Measurements from ENCODE around the gene PAGR1. TPM values are rescaled to one million over a fixed set of nuclear protein-coding genes. Genes with fewer than 3 reads are reported as not detected.

PAGR1 gene
- total and polyA plus RNA-seq, 2 of the 13 experiments (the other 11 are each of a cell fraction or from before 2014, with no cell fraction given), result 9.8 to 66.4 TPM

DNA sequence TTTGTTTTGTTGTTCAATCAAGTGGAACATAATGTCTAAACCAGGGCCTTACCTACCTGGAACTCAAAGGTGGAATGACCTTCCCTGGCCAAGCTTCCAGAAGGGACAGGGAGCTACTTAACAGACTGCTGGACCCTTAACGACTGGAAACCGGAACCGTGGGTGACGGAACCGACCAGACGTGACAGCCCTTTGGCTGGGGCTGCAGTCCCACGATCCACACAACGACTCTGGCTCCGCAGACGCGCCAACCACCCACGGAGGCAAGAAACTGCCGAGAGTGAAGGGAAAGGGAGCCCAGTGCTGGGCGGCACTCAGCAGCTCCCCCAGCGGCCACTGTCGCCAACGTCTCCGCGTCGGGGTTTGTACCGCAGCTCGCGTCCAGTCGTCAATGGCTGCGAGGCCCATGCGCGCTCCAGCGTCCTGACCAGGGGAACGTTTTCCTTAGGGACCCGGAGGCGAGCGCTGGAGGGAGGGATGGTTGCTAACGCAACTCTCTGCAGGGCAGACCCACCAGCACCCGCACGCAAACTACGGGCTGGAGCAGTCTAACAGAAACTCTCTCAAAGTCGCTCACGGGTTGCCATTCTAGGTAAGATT, 31.0 kb upstream of the PAGR1 start (continued):
- TF ChIP-seq, protein P1, sequence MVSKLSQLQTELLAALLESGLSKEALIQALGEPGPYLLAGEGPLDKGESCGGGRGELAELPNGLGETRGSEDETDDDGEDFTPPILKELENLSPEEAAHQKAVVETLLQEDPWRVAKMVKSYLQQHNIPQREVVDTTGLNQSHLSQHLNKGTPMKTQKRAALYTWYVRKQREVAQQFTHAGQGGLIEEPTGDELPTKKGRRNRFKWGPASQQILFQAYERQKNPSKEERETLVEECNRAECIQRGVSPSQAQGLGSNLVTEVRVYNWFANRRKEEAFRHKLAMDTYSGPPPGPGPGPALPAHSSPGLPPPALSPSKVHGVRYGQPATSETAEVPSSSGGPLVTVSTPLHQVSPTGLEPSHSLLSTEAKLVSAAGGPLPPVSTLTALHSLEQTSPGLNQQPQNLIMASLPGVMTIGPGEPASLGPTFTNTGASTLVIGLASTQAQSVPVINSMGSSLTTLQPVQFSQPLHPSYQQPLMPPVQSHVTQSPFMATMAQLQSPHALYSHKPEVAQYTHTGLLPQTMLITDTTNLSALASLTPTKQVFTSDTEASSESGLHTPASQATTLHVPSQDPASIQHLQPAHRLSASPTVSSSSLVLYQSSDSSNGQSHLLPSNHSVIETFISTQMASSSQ (IDR thresholded peaks at IDR 0.05; ENCODE audit: low read depth), result no peak
- TF ChIP-seq, protein P1 (CRISPR knock-in tag; IDR thresholded peaks at IDR 0.05; ENCODE audit: borderline replicate concordance), result no peak
- TF ChIP-seq CEBPG (CRISPR knock-in tag; IDR thresholded peaks at IDR 0.05) (peak; percentile 51; the same call in 1 of the 2 replicates), PCBP2 (optimal IDR thresholded peaks at IDR 0.05; ENCODE audit: low read depth, low read length, poor library complexity, severe bottlenecking) (no peak), MYNN (CRISPR knock-in tag; IDR thresholded peaks at IDR 0.05; ENCODE audit: low read depth) (no peak), ZNF776 (CRISPR knock-in tag; IDR thresholded peaks at IDR 0.05) (no peak; the same call in 1 of the 2 replicates), ZNF672 (CRISPR knock-in tag; IDR thresholded peaks at IDR 0.05) (no peak), ZNF775 (CRISPR knock-in tag; IDR thresholded peaks at IDR 0.05; ENCODE audit: borderline replicate concordance) (no peak), HOXD1 (CRISPR knock-in tag; IDR thresholded peaks at IDR 0.05) (no peak), ZNF225 (CRISPR knock-in tag; IDR thresholded peaks at IDR 0.05) (peak; percentile 20; the same call in 1 of the 2 replicates), SRSF4 (IDR thresholded peaks at IDR 0.05; ENCODE audit: low read depth, low read length, poor library complexity, severe bottlenecking) (no peak), HMG20A (CRISPR knock-in tag; IDR thresholded peaks at IDR 0.05; ENCODE audit: borderline replicate concordance) (no peak), ZNF724P (CRISPR knock-in tag; IDR thresholded peaks at IDR 0.05; ENCODE audit: borderline replicate concordance) (no peak), THYN1 (CRISPR knock-in tag; IDR thresholded peaks at IDR 0.05; ENCODE audit: borderline replicate concordance, low read depth) (no peak), EP300 (IDR thresholded peaks at IDR 0.05; ENCODE audit: low read depth in 2 of 2, low read length in 2 of 2) (no peak), EP300 (CRISPR knock-in tag; IDR thresholded peaks at IDR 0.05; ENCODE audit: borderline replicate concordance) (peak; percentile 30; the same call in 1 of the 2 replicates), MXI1 (IDR thresholded peaks at IDR 0.05; ENCODE audit: borderline replicate concordance, low read depth, low read length) (0 out of 3 replicates have a peak, but pooled peaks have one; percentile 39), IRX3 (CRISPR knock-in tag; IDR thresholded peaks at IDR 0.05; ENCODE audit: borderline replicate concordance, low read depth) (no peak), ZNF160 (CRISPR knock-in tag; IDR thresholded peaks at IDR 0.05) (no peak)
- TF ChIP-seq, protein P2, sequence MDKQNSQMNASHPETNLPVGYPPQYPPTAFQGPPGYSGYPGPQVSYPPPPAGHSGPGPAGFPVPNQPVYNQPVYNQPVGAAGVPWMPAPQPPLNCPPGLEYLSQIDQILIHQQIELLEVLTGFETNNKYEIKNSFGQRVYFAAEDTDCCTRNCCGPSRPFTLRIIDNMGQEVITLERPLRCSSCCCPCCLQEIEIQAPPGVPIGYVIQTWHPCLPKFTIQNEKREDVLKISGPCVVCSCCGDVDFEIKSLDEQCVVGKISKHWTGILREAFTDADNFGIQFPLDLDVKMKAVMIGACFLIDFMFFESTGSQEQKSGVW (CRISPR knock-in tag; IDR thresholded peaks at IDR 0.05; ENCODE audit: borderline replicate concordance), result no peak
- TF ChIP-seq, protein P3, sequence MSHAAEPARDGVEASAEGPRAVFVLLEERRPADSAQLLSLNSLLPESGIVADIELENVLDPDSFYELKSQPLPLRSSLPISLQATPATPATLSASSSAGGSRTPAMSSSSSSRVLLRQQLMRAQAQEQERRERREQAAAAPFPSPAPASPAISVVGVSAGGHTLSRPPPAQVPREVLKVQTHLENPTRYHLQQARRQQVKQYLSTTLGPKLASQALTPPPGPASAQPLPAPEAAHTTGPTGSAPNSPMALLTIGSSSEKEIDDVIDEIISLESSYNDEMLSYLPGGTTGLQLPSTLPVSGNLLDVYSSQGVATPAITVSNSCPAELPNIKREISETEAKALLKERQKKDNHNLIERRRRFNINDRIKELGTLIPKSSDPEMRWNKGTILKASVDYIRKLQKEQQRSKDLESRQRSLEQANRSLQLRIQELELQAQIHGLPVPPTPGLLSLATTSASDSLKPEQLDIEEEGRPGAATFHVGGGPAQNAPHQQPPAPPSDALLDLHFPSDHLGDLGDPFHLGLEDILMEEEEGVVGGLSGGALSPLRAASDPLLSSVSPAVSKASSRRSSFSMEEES (CRISPR knock-in tag; IDR thresholded peaks at IDR 0.05), result 0 out of 2 replicates have a peak, but pooled peaks have one; percentile 32
- TF ChIP-seq, protein P4, sequence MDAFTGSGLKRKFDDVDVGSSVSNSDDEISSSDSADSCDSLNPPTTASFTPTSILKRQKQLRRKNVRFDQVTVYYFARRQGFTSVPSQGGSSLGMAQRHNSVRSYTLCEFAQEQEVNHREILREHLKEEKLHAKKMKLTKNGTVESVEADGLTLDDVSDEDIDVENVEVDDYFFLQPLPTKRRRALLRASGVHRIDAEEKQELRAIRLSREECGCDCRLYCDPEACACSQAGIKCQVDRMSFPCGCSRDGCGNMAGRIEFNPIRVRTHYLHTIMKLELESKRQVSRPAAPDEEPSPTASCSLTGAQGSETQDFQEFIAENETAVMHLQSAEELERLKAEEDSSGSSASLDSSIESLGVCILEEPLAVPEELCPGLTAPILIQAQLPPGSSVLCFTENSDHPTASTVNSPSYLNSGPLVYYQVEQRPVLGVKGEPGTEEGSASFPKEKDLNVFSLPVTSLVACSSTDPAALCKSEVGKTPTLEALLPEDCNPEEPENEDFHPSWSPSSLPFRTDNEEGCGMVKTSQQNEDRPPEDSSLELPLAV (CRISPR knock-in tag; conservative IDR thresholded peaks at IDR 0.05; ENCODE audit: low read depth), result no peak

Measured in HepG2 (cell line).